HG03103 (cell line): ENCODE measurements around the gene CEP350.

Source experiments
- ATAC-seq: cut with Tn5 transposase; IDR thresholded peaks from one replicate; pipeline ENCODE4 v1.9.1; 2021; ENCODE audit warnings: low read depth; ENCODE audit not compliant: unreplicated experiment

Gene CEP350

GRCh38 chr1:180151508-180151907, 196.9 kb downstream of the CEP350 start:
- no peak for ATAC-seq

GRCh38 chr1:180152588-180152987, 198.0 kb downstream of the CEP350 start:
- ATAC-seq = no peak

GRCh38 chr1:180153032-180153431, 198.4 kb downstream of the CEP350 start:
- ATAC-seq = no peak

- no peak for ATAC-seq
These were observed 199.4 kb downstream of the CEP350 start for GRCh38 chr1:180154003-180154324.

GRCh38 chr1:180154325-180155181, 199.9 kb downstream of the CEP350 start, which contains the start of gene QSOX1:
TSS of gene QSOX1 (plus strand) at chr1:180154869. CDS start at chr1:180154908, 39 bp downstream.
- peak; percentile 90 for ATAC-seq

GRCh38 chr1:180155182-180155682, 200.6 kb downstream of the CEP350 start:
- no peak for ATAC-seq

- no peak for ATAC-seq
These were observed 201.6 kb downstream of the CEP350 start for GRCh38 chr1:180156201-180156600.

- ATAC-seq = no peak
These were observed 202.1 kb downstream of the CEP350 start for GRCh38 chr1:180156631-180157091.

- no peak for ATAC-seq
These were observed 202.5 kb downstream of the CEP350 start for GRCh38 chr1:180157108-180157507.

- ATAC-seq = no peak
These were observed 203.0 kb downstream of the CEP350 start for GRCh38 chr1:180157576-180158057.

- no peak for ATAC-seq
These were observed 203.8 kb downstream of the CEP350 start for GRCh38 chr1:180158149-180159147.

- ATAC-seq = no peak
These were observed 205.7 kb downstream of the CEP350 start for GRCh38 chr1:180160357-180160756.

- ATAC-seq = no peak
These were observed 208.4 kb downstream of the CEP350 start for GRCh38 chr1:180163041-180163440.
